ENCODE results near the gene ASTN2. TPM values are rescaled to one million over a fixed set of nuclear protein-coding genes. Genes with fewer than 3 reads are reported as not detected.

ASTN2 gene
- polyA plus RNA-seq, 1 experiment, result 12.8 TPM

DNA sequence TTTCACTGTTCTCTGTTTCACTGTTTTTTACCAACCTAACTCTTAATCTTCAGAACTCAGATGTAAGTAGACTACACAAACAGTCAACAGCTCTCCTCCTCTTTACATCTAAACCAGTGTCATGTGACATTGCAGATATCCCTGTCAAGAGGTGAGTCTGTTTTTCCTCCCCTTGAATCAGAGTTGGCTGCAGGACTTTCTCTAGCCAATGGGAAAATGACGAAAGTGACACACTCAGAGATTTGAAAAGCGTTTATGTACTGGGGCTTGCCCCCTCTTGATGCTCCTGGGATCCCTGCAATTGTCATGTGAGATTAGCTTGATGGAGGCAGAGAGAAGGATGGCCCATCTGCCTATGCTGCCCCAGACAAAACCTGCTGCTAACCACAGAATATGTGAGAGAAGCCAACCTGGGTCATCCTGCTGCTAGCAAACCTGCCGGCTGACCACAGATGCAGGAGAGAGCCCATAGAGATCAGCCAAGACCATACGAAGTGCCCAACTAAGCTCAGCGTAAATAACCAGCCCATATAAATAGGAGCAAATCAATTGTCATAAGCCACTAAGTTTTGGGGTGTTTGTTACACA, 111.1 kb downstream of the ASTN2 start:
- no peaks in the 10 kb centered on the region; the same call in 1 of the 2 replicates for H3K27me3 ChIP-seq (ENCODE audit: control insufficient read depth, insufficient read depth, low read length)
- ChIA-PET CTCF (interaction anchor here (0.9 kb wide), 1 partner anchor 567 kb away, joined by 4 read pairs; no protein-coding TSS in a partner anchor), POLR2A (no interaction called here)
- H3K36me3 ChIP-seq (ENCODE audit: control insufficient read depth, insufficient read depth, low read length), result no peaks in the 10 kb centered on the region
- TF ChIP-seq, protein P1, sequence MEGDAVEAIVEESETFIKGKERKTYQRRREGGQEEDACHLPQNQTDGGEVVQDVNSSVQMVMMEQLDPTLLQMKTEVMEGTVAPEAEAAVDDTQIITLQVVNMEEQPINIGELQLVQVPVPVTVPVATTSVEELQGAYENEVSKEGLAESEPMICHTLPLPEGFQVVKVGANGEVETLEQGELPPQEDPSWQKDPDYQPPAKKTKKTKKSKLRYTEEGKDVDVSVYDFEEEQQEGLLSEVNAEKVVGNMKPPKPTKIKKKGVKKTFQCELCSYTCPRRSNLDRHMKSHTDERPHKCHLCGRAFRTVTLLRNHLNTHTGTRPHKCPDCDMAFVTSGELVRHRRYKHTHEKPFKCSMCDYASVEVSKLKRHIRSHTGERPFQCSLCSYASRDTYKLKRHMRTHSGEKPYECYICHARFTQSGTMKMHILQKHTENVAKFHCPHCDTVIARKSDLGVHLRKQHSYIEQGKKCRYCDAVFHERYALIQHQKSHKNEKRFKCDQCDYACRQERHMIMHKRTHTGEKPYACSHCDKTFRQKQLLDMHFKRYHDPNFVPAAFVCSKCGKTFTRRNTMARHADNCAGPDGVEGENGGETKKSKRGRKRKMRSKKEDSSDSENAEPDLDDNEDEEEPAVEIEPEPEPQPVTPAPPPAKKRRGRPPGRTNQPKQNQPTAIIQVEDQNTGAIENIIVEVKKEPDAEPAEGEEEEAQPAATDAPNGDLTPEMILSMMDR (IDR thresholded peaks at IDR 0.05; ENCODE audit: insufficient read depth, low read depth, low read length), result no peak
- H3K4me3 ChIP-seq (ENCODE audit: low read depth, low read length), result no peak overlapping the region
- no peak for DNase-seq (ENCODE audit: low read depth)

- Histone ChIP-seq H3K36me3 (ENCODE audit: control insufficient read depth, insufficient read depth, low read length) (no peaks in the 10 kb centered on the region), H3K4me3 (ENCODE audit: low read depth, low read length) (no peak overlapping the region), H3K27me3 (ENCODE audit: control insufficient read depth, insufficient read depth, low read length) (no peaks in the 10 kb centered on the region; the same call in 1 of the 2 replicates)
- TF ChIP-seq, protein P1 (IDR thresholded peaks at IDR 0.05; ENCODE audit: insufficient read depth, low read depth, low read length), result no peak
- ChIA-PET POLR2A (no interaction called here), CTCF (no interaction called here)
- no peak for DNase-seq (ENCODE audit: low read depth)
Observed at GRCh38 chr9:117302487-117302886, 112.4 kb downstream of the ASTN2 start.

- POLR2A ChIA-PET, result no interaction called here
Observed at GRCh38 chr9:117300371-117301110, 114.3 kb downstream of the ASTN2 start.

GRCh38 chr9:117296453-117296852, 118.4 kb downstream of the ASTN2 start:
- Histone ChIP-seq H3K27me3 (ENCODE audit: control insufficient read depth, insufficient read depth, low read length) (no peaks in the 10 kb centered on the region), H3K36me3 (ENCODE audit: control insufficient read depth, insufficient read depth, low read length) (no peaks in the 10 kb centered on the region), H3K4me3 (ENCODE audit: low read depth, low read length) (no peak overlapping the region)
- DNase-seq (ENCODE audit: low read depth), result no peak
- CTCF ChIA-PET, result interaction anchor here (0.6 kb wide), 1 partner anchor 102 kb away, joined by 3 read pairs; no protein-coding TSS in a partner anchor
- POLR2A ChIA-PET, result no interaction called here
- TF ChIP-seq, protein P1 (IDR thresholded peaks at IDR 0.05; ENCODE audit: insufficient read depth, low read depth, low read length), result no peak

More at GRCh38 chr9:117300371-117301110, 114.3 kb downstream of the ASTN2 start:
- Histone ChIP-seq H3K4me3 (ENCODE audit: low read depth, low read length) (no peak overlapping the region), H3K36me3 (ENCODE audit: control insufficient read depth, insufficient read depth, low read length) (no peaks in the 10 kb centered on the region), H3K27me3 (ENCODE audit: control insufficient read depth, insufficient read depth, low read length) (no peaks in the 10 kb centered on the region; the same call in 1 of the 2 replicates)
- CTCF ChIA-PET, result no interaction called here
- no peak for DNase-seq (ENCODE audit: low read depth)
- TF ChIP-seq, protein P1 (IDR thresholded peaks at IDR 0.05; ENCODE audit: insufficient read depth, low read depth, low read length), result no peak

GRCh38 chr9:117293206-117294114, 121.4 kb downstream of the ASTN2 start:
- no peaks in the 10 kb centered on the region for H3K36me3 ChIP-seq (ENCODE audit: control insufficient read depth, insufficient read depth, low read length)
- POLR2A ChIA-PET, result no interaction called here
- no peak overlapping the region for H3K4me3 ChIP-seq (ENCODE audit: low read depth, low read length)
- CTCF ChIA-PET, result no interaction called here
- H3K27me3 ChIP-seq (ENCODE audit: control insufficient read depth, insufficient read depth, low read length), result no peaks in the 10 kb centered on the region
- DNase-seq (ENCODE audit: low read depth), result no peak
- TF ChIP-seq, protein P1 (IDR thresholded peaks at IDR 0.05; ENCODE audit: insufficient read depth, low read depth, low read length), result no peak
